HEK293 (cell line): ENCODE measurements around the gene SPESP1.

Experiments
- CTCF ChIA-PET: fragments of 350-600 bp; formaldehyde crosslinking; extraction: SDS; loops from one replicate; lab custom pipeline; 2021; ENCODE audit warnings: antibody characterized with exemption; lab: Yijun Ruan, JAX
- POLR2A ChIA-PET: fragments of 300-600 bp; formaldehyde crosslinking; extraction: SDS; loops from one replicate; lab custom pipeline; 2020; ENCODE audit warnings: antibody characterized with exemption, inconsistent platforms; lab: Yijun Ruan, JAX
- H3K27ac ChIP-seq: fragments of 200-500 bp; sonication (Bioruptor generic); 2 replicates; pipeline ENCODE4 v1.5.1; 2014; ENCODE audit warnings: low read depth, low read length, control low read depth, inconsistent platforms; ENCODE audit errors: extremely low read depth
- H3K36me3 ChIP-seq, 2 experiments: fragments of 200-500 bp in 1 of 2; sonication (Bioruptor generic) in 1 of 2; 1 replicate in 1 of 2; 2 replicates in 1 of 2; pipeline ENCODE4 v1.5.1; 2014 to 2017; ENCODE audit warnings: inconsistent platforms in 2 of 2, low read length in 2 of 2; ENCODE audit not compliant: control insufficient read depth in 2 of 2, insufficient read depth in 1 of 2
- H3K4me1 ChIP-seq: fragments of 200-500 bp; sonication (Bioruptor generic); 2 replicates; pipeline ENCODE4 v1.5.1; 2014; ENCODE audit warnings: mild to moderate bottlenecking, low read length, inconsistent platforms; ENCODE audit not compliant: control insufficient read depth, insufficient read depth
- H3K4me3 ChIP-seq: 2 replicates; pipeline ENCODE4 v1.5.1; 2011; ENCODE audit warnings: low read depth, mild to moderate bottlenecking, control low read depth, low read length, moderate library complexity
- H3K9me3 ChIP-seq: fragments of 200-500 bp; sonication (Bioruptor generic); 2 replicates; pipeline ENCODE4 v1.5.1; 2014; ENCODE audit warnings: low read depth, low read length, inconsistent platforms; ENCODE audit not compliant: control insufficient read depth, insufficient read depth
- EGR2 ChIP-seq: fragments of 450-650 bp; formaldehyde crosslinking; IDR thresholded peaks from 2 replicates; pipeline ENCODE4 v1.5.1; 2016; ENCODE audit warnings: low read depth, missing biosample characterization, missing genetic modification characterization
- ZFHX2 ChIP-seq: fragments of 450-650 bp; formaldehyde crosslinking; conservative IDR thresholded peaks from 2 replicates; pipeline ENCODE4 v1.5.1; 2016; ENCODE audit warnings: missing biosample characterization, missing genetic modification characterization
- ZNF514 ChIP-seq: fragments of 450-650 bp; formaldehyde crosslinking; IDR thresholded peaks from 2 replicates; pipeline ENCODE4 v1.5.1; 2016; ENCODE audit warnings: missing biosample characterization, missing genetic modification characterization

SPESP1 gene

DNA sequence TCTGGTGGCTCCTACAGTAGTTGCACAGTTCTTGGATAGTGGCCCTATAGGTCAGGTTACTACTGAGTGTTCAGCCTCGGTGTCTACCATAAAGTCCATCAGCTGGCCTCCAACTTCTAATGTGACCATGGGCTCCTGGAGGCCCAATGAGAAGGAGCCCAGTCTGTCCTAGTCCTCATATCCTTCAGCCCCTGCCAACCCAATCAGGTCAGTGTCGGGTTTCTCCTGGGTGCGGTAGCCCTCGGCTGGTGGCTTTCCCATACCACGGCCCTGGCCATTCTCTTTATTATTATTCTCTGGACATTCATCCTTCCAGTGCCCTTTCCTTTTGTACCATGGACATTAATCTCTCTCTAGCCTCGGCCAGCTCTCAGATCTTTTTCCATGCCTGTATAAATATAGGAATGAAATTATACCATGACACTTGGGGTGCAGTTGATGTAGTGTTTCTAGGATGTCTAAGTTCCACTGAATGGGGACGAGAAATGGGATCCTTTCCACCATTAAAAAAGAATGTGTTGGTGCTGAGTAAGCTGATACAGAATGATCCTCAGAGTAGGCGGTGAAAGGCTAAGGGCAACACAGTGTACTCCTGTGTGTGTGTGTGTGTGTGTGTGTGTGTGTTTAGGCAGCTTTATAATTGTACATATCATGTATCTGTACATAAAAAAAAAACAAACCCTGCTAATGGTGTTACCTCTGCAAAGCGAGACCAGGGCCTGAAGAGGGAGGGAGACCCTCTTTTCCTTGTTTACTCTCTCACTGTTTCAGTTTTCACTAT lies 64.8 kb downstream of the SPESP1 start:
- no peaks in the 10 kb centered on the region for H3K36me3 ChIP-seq
- ChIA-PET POLR2A (no interaction called here), CTCF (interaction anchor here (1.0 kb wide), 1 partner anchor 36 kb away, joined by 7 read pairs; no protein-coding TSS in a partner anchor)
- peaks cover 7% of the 10 kb centered on the region; the same call in 1 of the 2 replicates for H3K4me1 ChIP-seq
- H3K9me3 ChIP-seq, result no peaks in the 10 kb centered on the region
- TF ChIP-seq EGR2, result peak; percentile 73
- TF ChIP-seq ZFHX2 (tag by site-specific recombination), result peak; percentile 77
- no peak for TF ChIP-seq ZNF514
- TF ChIP-seq, all 188 proteins: peak for 2
- Histone ChIP-seq H3K4me3 (no peak overlapping the region), H3K27ac (no peak overlapping the region)
